Psoas muscle (tissue), 8 donors: ENCODE results near the gene RD3L. TPM values are rescaled to one million over a fixed set of nuclear protein-coding genes. Genes with fewer than 3 reads are reported as not detected.

Experiments used
- ATAC-seq, 4 donors: fragments of 200-7000 bp; cut with Tn5 transposase; one replicate each; pipeline ENCODE4 v1.9.1; 2020; ENCODE audit warnings: moderate library complexity in 3 of 4, mild to moderate bottlenecking in 2 of 4
- DNase-seq, 2 donors: peaks; one replicate each; pipeline ENCODE4 v3.0.0-alpha.2; 2020
- H3K27ac ChIP-seq: fragments of 200-600 bp; one replicate; pipeline ENCODE4 v1.8.0; 2022
- H3K27me3 ChIP-seq, 3 donors: fragments of 200-600 bp in 1 of 3; one replicate each; pipeline versions ENCODE4 v1.6.1 to v1.8.0; 2013 to 2022; ENCODE audit warnings: low read length in 2 of 3, mild to moderate bottlenecking in 2 of 3, moderate library complexity in 1 of 3; ENCODE audit not compliant: insufficient read depth in 3 of 3
- H3K36me3 ChIP-seq, 2 donors: fragments of 200-600 bp in 1 of 2; one replicate each; pipeline versions ENCODE4 v1.6.1 to v1.8.0; 2013 to 2022; ENCODE audit warnings: low read depth in 1 of 2, mild to moderate bottlenecking in 1 of 2, moderate library complexity in 1 of 2; ENCODE audit not compliant: insufficient read depth in 1 of 2
- H3K4me1 ChIP-seq: fragments of 200-600 bp; one replicate; pipeline ENCODE4 v1.8.0; 2022
- H3K4me3 ChIP-seq: fragments of 200-600 bp; one replicate; pipeline ENCODE4 v1.8.0; 2022; ENCODE audit warnings: mild to moderate bottlenecking
- H3K9me3 ChIP-seq: fragments of 200-600 bp; one replicate; pipeline ENCODE4 v1.8.0; 2022
- CTCF ChIP-seq: fragments of 200-600 bp; IDR thresholded peaks from one replicate; pipeline ENCODE4 v1.8.0; 2022; ENCODE audit warnings: antibody characterized with exemption
- WGBS, 3 donors: extraction: QIAGEN DNeasy Blood & Tissue Kit; methylation state at CpG; one replicate each; pipeline versions ENCODE4 v1.1.6 to v1.1.7; 2013; 5-methylcytosine and 5-hydroxymethylcytosine counted together
- intact Hi-C, 2 donors: fragments of 100-400 bp; cut with DNase I; formaldehyde crosslinking; loops; one replicate each; pipeline versions ENCODE4 v1.11.0 to v1.14.2; 2022
- polyA plus RNA-seq, 3 donors: library from polyadenylated mRNA; stranded (reverse); fragments of 200-250 nt; gene quantifications; one replicate each; pipeline ENCODE4 v1.2.3, GENCODE V29; 2013
- total RNA-seq, 4 donors: library from RNA; stranded (reverse); fragmentation: NEBNext Ultra II Directional in 2 of 4; extraction: Animal tissue kit (Norgen Biotek cat#: 25700) in 2 of 4; gene quantifications; one replicate each; pipeline versions ENCODE4 v1.2.1 to v1.2.4, GENCODE V29; 2021 to 2023
- donor health status: healthy with polysubstance abuse.
- donor health status: DM: no; HTN: no; CAD: no; lungs with moderate emphysema.
- donor health status: Bipolar disorder and iron deficiency.
- donor health status: healthy.
- donor health status: DM: yes; HTN: yes; CAD: no.
- donor health status: DM: no; HTN: no; CAD: no.
- donor health status: DM: no; HTN: no; CAD: no.
- donor health status: DM: yes; HTN: yes; CAD: no.

The RD3L gene
- total and polyA plus RNA-seq, 7 donors, result not detected

GRCh38 chr14:103897075-103897947 lies 45.0 kb downstream of the RD3L start:
- Histone ChIP-seq H3K27me3 (no peaks in the 10 kb centered on the region), H3K9me3 (no peaks in the 10 kb centered on the region), H3K4me1 (peaks cover 4% of the 10 kb centered on the region), H3K27ac (no peak overlapping the region), H3K36me3 (no peaks in the 10 kb centered on the region), H3K4me3 (no peak overlapping the region)
- intact Hi-C loops, result no loop called here
- no peak for TF ChIP-seq CTCF
- DNase-seq (no peak), ATAC-seq (no peak)
- 74 to 81% (median 78%) methylated on average over 27 of the region's 27 CpGs for WGBS, 3 donors

DNA sequence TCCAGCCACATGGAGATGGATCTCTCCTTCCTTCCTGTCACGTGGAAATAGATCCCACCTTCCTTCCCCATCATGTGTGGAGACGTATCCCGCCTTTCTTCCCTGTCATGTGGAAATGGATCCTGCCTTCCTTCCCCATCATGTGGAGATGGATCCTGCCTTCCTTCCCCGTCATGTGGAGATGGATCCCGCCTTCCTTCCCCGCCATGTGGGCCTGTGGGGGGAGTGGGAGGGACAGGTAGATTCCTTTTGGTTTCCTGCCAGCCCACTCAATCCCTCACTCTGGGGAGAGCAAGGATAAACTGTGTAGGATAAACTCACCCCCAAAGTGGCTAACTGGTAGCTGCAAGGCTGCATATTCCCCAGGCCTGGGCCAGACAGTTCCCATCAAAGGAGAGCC lies 45.8 kb downstream of the RD3L start:
- ATAC-seq, result no peak
- no peak for TF ChIP-seq CTCF
- H3K4me1 ChIP-seq, result peaks cover 4% of the 10 kb centered on the region
- no peak overlapping the region for H3K4me3 ChIP-seq
- no peak for DNase-seq
- 69 to 76% (median 75%) methylated on average over 6 of the region's 6 CpGs for WGBS, 3 donors
- no peaks in the 10 kb centered on the region for H3K36me3 ChIP-seq
- intact Hi-C loops, result no loop called here
- no peaks in the 10 kb centered on the region for H3K9me3 ChIP-seq
- no peak overlapping the region for H3K27ac ChIP-seq
- no peaks in the 10 kb centered on the region for H3K27me3 ChIP-seq

DNA sequence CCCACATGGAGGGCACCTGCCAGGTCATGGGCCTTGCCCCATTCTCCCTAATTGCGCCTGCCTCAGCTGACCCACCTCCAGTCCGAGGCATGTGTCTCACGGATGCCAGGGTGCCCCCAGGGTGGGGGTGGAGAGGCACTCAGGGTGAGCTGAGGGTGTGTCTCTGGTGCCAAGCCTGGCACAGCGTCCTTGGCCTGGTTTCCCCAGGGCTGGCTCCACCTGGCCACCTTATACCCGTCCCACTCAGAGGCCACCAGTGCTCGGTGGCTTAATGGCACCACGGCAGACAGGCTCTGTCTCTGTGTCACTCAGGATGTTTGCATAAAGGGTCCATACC lies 47.6 kb downstream of the RD3L start:
- ATAC-seq, result no peak

GRCh38 chr14:103894034-103894722 lies 48.2 kb downstream of the RD3L start:
- DNase-seq (no peak), ATAC-seq (no peak)
- Histone ChIP-seq H3K36me3 (no peaks in the 10 kb centered on the region), H3K4me1 (no peaks in the 10 kb centered on the region), H3K9me3 (no peaks in the 10 kb centered on the region), H3K27ac (no peak overlapping the region), H3K4me3 (no peak overlapping the region), H3K27me3 (no peaks in the 10 kb centered on the region)
- no peak for TF ChIP-seq CTCF
- 72 to 83% (median 73%) methylated on average over 23 to 26 of the region's 26 CpGs for WGBS, 3 donors
- intact Hi-C loops, result no loop called here

More for the DNA sequence above, 47.6 kb downstream of the RD3L start:
- 76 to 78% (median 77%) methylated on average over 6 to 7 of the region's 7 CpGs for WGBS, 3 donors
- intact Hi-C loops, result no loop called here
- no peak for DNase-seq
- no peak for TF ChIP-seq CTCF
- Histone ChIP-seq H3K27ac (no peak overlapping the region), H3K4me3 (no peak overlapping the region), H3K27me3 (no peaks in the 10 kb centered on the region), H3K36me3 (no peaks in the 10 kb centered on the region), H3K4me1 (no peaks in the 10 kb centered on the region), H3K9me3 (no peaks in the 10 kb centered on the region)
